GM19025 (cell line): ENCODE data around the gene ZMYND19.
"Not testable (repeated sequence)": the region's sequence is repeated elsewhere in the genome, so short reads cannot be mapped to it uniquely, and the experiment has no call there.

ENCODE experiments used
- ATAC-seq: cut with Tn5 transposase; IDR thresholded peaks from one replicate; pipeline ENCODE4 v1.9.1; 2021; ENCODE audit warnings: mild to moderate bottlenecking, low read depth, moderate library complexity; ENCODE audit not compliant: unreplicated experiment

Gene ZMYND19

GRCh38 chr9:137534256-137535119 lies 55.8 kb downstream of the ZMYND19 start:
- no peak for ATAC-seq

- not testable (repeated sequence) for ATAC-seq
Observed at GRCh38 chr9:137532891-137533468, 57.3 kb downstream of the ZMYND19 start.
